ENCODE data around the gene AHNAK2.
"Not testable (repeated sequence)": the region's sequence is repeated elsewhere in the genome, so short reads cannot be mapped to it uniquely, and the experiment has no call there.

DNA sequence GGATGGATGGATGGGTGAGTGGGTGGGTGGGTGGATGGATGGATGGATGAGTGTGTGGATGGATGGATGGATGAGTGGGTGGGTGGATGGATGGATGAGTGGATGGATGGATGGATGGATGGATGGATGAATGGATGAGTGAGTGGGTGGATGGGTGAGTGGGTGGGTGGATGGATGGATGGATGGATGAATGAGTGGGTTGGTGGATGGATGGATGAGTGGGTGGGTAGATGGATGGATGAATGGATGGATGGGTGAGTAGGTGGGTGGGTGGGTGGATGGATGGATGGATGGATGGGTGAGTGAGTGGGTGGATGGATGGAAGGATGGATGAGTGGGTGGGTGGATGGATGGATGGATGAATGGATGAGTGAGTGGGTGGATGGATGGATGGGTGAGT, 87.9 kb downstream of the AHNAK2 start:
- TF ChIP-seq POLR2AphosphoS5 (IDR thresholded peaks at IDR 0.05; ENCODE audit: borderline replicate concordance, low read depth, low read length); EZH2 (IDR thresholded peaks at IDR 0.05): not testable (repeated sequence)

All from SK-N-MC (cell line).